Kidney glomerular epithelial cell (primary cell): ENCODE measurements around the gene CEP152.
"Not testable (repeated sequence)": the region's sequence is repeated elsewhere in the genome, so short reads cannot be mapped to it uniquely, and the experiment has no call there.

Experiments
- DNase-seq: peaks from one replicate; lab custom pipeline; 2025; lab: John Stamatoyannopoulos, UW

Gene CEP152

GRCh38 chr15:48810414-48811324 lies at the start of gene CEP152:
CEP152 (minus strand) TSS chr15:48811069; CDS start chr15:48805649, 5,420 bp downstream.
- DNase-seq = peak; percentile 98

- no peak for DNase-seq
Measured at GRCh38 chr15:48859426-48859825, 48.6 kb upstream of the CEP152 start.

GRCh38 chr15:48858401-48858800 lies 47.5 kb upstream of the CEP152 start:
- DNase-seq = no peak

- DNase-seq = no peak
Measured at GRCh38 chr15:48856942-48857341, 46.1 kb upstream of the CEP152 start.

- DNase-seq = peak; percentile 71
Measured at GRCh38 chr15:48855501-48856440, 44.9 kb upstream of the CEP152 start.

GRCh38 chr15:48854434-48854833 lies 43.6 kb upstream of the CEP152 start:
- DNase-seq = not testable (repeated sequence)

- no peak for DNase-seq
Measured at GRCh38 chr15:48851956-48852355, 41.1 kb upstream of the CEP152 start.

GRCh38 chr15:48850648-48851047 lies 39.8 kb upstream of the CEP152 start:
- DNase-seq = no peak

GRCh38 chr15:48845123-48845522 lies 34.3 kb upstream of the CEP152 start:
- no peak for DNase-seq

GRCh38 chr15:48842501-48842900 lies 31.6 kb upstream of the CEP152 start:
- DNase-seq = no peak

- DNase-seq = no peak
Measured at GRCh38 chr15:48834756-48835155, 23.9 kb upstream of the CEP152 start.

GRCh38 chr15:48833526-48834239 lies 22.8 kb upstream of the CEP152 start:
- DNase-seq = no peak

- no peak for DNase-seq
Measured at GRCh38 chr15:48832648-48833047, 21.8 kb upstream of the CEP152 start.

- DNase-seq = no peak
Measured at GRCh38 chr15:48828906-48829305, 18.0 kb upstream of the CEP152 start.

GRCh38 chr15:48828471-48828870 lies 17.6 kb upstream of the CEP152 start:
- no peak for DNase-seq

GRCh38 chr15:48825075-48825474 lies 14.2 kb upstream of the CEP152 start:
- no peak for DNase-seq

GRCh38 chr15:48823706-48824105 lies 12.8 kb upstream of the CEP152 start:
- no peak for DNase-seq

GRCh38 chr15:48823237-48823636 lies 12.4 kb upstream of the CEP152 start:
- peak; percentile 3 for DNase-seq

GRCh38 chr15:48814286-48814685 lies 3.4 kb upstream of the CEP152 start:
- DNase-seq = no peak

GRCh38 chr15:48811325-48811958 lies 573 bp upstream of the CEP152 start:
- peak; percentile 43 for DNase-seq

- DNase-seq = no peak
Measured at GRCh38 chr15:48806151-48806550, 4.7 kb downstream of the CEP152 start.

- no peak for DNase-seq
Measured at GRCh38 chr15:48805591-48805990, 5.3 kb downstream of the CEP152 start.
